ENCODE results near the gene ESPNL.
"Not testable (repeated sequence)": the region's sequence is repeated elsewhere in the genome, so short reads cannot be mapped to it uniquely, and the experiment has no call there.

Gene ESPNL

DNA sequence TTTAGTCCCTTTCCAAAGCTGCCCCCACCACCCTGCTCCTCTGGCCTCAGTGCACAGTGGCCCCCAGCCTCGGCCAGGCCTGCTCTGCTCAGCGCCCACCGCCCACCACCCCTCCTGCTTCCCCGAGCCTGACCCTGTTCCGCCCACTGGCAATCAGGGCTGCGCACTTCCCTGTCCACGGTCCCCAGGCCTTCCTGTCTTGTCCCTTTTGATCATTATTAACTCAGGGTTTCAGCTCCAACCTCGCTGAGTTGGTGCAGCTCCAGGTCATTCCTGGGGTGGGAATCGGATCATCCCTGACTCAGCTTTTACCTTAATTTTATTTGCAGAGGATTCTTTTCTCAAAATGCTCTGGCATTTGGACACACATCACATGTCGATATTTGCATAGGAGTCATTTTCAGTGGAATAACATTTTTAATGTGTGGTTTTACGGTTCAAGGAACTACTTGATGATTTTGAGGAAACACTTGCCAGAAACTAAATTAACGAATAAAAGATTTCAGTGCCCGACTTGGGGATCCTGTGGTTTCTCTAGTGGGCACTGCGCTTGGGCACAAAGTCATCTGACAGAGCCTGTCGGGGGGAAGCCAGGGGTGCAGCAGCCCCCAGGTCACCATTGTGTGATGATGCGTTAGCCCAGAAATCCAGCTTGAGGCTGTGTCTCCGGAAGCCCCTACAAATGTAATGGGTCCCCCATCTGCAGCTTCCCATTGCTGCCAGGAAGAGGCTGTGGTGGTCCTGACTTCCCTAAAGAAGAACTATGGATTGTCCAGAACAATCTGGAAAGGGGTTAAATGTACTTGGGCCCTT, 1.0 kb upstream of the ESPNL start:
- DNase-seq: no peak

DNA sequence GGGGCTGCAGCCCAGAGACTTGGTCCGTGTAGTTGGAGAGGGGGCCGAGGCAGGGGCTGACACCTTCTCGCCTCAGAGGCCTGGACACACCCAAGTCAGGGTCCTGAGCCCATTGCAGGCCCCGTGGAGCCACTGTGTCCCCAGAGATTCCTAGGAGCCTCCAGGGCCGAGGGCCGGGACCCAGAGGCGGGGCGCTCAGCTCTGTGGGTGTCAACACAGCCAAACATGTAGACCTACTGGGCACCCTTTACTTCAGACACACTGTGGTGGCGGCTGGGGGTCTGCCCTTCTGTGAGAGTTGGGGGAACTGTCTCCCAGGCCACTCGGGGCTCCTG, 459 bp upstream of the ESPNL start:
- DNase-seq: no peak

DNA sequence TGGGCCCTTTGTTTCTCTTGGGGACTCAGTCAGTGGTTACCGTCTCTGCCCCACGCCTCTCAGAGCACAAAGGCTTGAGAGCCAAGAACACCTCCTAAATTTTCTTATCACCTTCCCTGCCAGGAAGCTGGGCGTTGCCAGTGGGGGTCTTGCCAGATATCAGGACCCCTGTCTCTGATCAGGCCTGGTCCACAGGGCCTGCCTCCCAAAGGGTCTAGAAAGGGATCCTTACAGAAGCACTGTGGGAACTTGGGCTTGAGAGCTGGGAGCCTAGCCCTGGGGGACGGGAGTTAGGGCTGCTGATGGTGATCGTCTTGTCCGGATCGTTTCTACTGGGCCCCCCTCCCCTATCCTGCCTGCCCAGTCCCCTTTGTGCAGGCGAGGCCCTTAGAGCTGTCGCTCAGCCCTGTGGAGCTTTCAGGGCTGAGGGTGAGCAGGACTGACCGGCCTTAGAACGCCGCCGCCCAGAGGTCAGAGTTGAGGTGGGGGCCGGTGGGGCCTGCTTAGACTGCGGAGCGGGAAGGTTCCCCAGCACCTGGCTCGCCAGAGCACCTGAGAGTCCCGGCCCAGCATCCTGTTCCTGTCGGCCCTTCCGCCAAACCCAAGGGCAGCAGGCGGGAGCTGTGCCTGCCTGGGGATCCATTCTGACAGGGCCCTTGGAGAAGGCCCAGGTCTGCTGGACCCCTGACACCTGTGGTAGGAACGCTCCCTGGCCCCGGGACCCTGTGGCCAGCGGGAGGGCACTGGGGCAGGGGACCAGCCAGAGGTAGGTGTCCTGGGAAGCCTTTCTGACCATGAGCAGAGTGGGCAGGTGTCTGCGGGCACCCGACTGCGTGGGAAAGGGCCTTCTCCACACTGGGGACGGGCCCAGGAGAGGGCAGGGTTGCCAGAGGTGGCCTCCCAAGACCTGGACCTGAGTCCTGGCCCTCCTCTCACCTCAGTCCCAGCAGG, 956 bp downstream of the ESPNL start:
- no peak for DNase-seq

DNA sequence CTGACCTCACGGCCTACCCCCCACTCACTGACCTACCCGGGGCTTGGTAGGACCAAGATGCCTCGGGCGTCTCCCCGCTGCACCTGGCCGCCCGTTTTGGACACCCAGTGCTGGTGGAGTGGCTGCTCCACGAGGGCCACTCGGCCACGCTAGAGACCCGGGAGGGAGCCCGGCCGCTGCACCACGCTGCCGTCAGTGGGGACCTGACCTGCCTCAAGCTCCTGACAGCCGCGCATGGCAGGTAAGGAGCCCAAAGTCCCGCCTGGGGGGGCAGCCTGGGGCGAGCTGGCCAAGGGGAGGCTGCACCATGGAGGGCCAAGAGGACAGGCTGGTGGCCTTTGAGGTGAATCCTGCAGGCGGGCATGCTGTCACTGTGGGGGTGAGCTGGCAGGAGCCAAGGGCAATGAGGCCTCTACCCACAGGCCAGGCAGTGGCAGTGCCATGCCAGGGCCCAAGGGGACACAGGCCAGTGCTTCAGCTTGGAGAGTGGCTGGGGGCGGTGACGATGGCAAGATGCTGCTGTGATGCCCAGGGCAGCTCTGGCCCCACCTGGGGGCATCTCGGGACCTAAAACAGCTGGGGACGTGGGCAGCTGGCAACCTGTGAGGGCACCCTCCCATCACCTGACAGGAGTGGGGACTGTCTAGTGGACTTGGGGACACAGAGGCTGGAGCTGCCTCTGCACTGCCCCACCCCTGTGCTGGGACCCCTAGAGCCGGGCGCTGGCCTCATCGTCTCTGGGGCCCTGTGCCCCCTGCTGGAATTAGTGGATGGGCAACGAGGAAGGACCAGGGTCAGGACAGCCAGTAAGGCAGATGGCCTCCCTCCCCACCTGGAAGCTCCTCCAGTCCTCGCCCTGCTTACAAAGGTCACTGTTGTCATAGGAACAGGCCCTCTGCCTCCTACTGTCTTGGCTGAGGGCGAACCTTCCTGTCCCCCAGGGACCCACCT, 2.0 kb downstream of the ESPNL start:
- DNase-seq: no peak

DNA sequence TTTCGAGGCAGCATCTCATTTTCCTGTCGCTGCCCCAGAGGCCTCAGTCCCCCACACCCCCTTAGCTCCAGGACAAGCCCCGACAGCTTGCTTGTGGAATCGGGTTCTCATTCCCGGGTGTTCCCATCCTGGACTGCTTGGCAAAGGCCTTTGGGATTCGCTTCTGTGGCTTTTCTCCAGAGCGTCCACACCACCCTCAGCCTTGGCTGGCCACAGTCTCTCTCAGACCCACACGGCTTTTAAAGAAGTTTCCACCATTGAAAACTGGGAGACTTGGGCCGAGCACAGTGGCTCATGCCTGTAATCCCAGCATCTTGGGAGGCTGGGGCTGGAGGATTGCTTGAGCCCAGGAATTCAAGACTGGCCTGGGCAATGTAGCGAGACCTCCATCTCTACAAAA, 2.7 kb downstream of the ESPNL start:
- DNase-seq: no peak

DNA sequence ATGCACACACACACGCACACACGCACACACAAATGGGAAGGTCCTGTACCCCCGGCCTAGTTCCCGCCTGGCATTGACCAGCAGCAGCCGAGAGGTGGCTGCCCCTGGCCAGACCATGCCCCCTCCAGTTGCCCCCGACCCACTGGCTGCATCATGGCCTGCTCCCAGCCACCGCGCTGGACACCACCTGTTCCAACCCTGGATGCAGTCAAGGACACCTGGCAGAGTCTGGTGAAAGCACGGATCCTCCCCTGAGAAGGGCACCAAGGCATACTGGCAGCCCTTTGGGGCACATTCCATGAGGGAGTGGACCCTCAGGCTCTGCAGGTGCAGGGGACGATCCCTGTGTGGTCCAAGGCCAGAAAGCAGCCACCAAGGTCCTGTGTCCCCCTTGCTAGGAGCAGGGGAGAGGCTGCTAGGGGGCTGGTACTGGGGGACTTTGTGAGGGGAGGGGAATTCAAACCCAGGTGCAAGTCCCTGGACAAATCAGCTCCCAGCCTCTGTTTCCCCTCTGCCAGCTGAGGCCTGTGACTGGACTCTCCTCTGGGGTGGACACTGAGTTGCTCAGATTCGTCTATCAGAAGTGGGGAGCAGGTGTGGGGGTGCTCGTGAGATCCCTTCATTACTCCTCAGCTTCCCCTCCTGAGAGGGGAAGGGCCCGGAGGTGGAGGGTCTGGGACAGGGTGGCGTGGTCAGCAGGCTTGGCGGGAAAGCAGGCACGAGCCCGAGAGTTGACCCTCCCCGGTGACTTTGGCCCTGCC, 3.5 kb downstream of the ESPNL start:
- no peak for DNase-seq

DNA sequence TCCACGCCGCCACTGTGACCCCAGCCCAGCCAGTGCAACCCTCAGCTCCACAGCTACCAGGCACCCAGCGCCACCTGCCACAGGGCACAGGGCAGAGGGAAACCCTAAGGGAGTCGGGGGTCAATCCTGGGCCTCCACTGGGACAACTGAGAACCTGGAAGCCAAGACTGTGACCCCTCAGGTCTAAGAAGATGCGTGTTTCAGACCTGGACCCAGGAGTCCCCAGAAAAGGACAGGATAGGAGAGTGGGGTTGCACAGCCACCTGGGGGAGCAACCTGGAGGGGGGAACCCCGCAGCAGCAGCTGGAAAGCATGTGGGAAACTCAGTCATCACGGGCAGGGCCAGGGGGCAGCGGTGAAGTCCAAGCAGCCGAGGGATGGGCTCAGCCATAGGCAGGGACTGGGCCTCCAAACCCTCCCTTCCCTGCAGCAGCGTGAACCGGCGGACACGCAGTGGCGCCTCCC, 4.1 kb downstream of the ESPNL start:
- no peak for DNase-seq

DNA sequence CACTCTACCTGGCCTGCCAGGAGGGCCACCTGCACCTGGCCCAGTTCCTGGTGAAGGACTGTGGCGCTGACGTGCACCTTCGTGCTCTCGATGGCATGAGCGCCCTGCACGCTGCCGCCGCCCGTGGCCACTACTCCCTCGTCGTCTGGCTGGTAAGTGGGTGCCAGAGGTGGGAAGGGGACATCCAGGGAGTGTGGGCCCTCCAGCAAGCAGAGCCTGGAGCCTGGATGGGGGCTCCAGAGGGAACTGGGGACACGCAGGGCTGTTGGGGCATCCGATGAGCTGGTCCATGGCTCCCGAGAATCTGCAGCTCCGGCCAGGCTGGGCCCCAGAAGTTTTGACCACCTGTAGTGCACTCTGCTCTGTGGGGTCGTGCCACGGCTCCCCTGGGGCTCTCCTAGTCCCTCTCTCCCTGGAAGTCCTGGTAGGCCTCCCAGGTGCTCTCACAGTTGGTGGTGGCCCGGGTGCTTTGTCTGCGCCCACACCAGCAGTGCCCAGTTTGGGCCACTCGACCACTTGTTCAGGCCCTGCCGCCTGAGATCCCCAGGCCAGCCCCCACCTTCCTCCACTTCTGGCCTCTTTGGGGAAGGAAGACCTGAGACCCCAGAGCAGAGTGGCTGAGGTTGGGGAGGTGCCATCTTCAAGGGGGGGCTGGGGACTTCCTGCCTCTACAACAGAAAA, 4.7 kb downstream of the ESPNL start:
- DNase-seq: no peak

DNA sequence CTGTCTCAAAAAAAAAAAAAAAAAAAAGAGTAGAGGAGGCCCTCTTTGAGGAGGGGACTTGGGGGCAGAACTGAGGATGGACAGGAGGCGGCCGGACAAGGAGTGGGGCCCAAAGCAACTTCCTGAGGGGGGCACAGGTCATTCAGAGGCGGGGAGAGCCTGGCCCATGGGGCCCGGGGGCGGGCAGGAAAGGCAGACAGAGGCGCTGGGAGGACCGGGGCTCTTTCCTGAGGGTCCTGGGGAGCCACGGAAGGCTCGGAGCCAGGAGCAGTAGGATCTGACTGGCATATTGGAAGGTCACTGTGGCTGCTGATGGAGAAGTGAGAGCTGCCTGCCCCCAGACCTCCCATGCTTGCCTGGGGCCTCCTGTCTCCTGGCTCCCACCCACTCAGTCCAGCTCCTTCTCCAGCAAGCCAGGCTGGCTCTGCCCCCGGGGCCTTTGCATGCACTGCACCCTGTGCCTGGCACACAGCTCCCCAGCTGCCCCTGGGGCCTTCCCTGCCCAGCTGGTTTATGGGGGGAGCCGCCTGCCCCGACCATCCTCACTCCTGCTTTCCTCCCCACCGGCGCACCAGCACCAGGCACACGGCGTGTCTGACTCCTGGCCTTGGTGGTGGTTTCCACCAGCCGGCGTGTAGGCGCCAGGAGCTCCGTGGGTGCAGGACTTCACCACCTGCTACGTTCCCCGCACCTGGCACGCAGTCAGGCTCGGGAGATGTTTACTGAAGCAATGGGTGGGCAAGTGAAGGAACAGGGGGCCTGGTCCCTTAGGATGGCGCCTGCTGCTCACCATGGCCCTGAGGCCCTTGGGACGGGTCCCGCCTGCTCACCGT, 5.6 kb downstream of the ESPNL start:
- no peak for DNase-seq

DNA sequence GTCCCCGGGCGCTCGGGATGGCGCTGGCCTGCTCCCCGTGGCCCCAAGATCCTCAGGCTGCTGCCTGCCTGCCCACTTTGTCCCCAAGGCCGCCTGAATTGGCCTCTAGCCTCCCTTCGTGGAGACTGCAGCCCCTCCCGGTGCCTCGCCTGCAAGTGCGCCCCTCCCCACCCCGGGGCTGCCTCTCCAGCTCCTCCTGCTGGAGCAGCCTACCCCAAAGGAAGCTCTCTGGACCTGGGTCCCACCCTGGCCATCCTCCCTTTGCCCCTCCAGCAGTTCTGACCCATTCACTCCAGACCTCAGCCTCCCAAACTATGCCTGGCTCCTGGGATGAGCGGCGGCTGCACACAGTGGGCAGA, 6.2 kb downstream of the ESPNL start:
- no peak for DNase-seq

DNA sequence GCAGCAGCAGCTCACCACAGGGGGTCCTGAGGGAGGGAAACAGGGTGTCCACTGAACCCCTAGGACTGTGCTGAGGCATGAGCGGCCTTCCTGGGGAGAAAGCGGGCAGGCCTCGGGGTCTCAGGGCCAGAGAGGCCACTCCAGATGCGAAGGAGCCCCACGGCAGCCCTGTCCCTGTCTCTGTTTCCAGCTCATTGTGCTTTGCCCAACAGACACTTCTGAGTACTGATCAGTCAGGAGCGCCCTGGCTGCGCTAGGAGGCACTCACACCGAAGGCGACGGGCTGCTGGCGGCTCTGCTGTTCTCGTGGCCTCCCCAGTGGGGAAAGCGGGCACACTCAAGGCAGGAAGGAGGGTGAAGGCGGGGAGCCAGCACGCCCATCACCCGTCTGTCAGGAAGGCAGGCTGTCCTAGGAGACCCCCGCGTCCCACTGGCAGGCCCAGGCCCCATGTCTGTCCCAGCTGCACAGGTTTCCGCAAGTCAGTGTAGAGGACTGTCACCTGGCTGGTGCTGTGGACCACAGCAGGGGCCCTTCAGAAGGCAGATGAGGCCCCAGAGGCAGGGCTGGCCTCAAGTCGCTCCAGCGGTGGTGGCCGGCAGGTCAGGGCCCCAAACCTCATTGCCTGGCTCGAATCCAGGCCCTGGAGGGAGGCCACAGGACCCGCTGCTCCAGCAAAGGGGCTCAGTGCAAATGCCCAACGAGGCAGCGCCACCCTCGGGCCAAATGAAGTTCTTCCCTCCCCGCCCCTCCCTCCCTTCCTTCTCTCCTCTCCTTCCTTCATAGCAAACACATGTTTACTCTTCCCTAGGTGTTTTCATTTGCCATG, 6.8 kb downstream of the ESPNL start:
- peak in 1 of 2 experiments; percentile 63 for DNase-seq

DNA sequence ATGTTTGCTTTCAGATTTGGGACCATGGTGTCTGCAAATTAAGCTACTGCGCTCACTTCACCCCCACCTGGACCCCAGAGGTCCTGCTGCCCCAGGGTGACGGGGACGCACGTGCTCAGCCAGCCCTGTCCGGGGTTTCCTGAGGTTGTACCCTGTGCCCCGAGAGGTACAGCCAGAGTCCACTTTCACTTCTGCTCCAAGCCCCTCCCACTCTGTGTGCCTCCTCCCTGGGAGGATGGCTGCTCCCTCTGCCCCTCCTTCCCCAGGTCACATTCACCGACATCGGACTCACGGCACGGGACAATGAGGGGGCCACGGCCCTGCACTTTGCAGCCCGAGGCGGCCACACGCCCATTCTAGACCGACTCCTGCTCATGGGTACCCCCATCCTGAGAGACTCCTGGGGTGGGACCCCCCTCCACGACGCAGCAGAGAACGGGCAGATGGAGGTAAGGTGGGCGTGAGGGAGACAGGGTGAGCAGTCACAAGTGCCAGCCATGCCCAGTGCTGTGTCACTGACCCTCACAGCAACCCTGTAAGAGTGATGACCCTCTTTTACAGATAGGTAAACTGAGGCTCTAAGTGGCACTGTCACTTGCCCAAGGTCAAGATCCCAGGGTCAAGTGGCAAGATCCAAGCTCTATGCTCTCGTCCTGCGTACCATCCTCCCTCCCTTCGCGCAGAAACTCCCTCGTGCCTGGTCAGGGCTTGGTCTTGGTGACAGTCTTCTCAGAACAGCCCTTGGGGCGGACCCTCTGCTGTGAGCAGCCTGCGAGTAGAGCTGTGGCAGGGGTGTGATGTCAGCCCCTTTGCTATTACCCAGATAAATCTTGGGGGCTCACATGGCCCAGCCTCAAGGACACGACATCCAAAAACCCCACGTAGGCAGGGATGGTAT, 7.6 kb downstream of the ESPNL start:
- no peak for DNase-seq

DNA sequence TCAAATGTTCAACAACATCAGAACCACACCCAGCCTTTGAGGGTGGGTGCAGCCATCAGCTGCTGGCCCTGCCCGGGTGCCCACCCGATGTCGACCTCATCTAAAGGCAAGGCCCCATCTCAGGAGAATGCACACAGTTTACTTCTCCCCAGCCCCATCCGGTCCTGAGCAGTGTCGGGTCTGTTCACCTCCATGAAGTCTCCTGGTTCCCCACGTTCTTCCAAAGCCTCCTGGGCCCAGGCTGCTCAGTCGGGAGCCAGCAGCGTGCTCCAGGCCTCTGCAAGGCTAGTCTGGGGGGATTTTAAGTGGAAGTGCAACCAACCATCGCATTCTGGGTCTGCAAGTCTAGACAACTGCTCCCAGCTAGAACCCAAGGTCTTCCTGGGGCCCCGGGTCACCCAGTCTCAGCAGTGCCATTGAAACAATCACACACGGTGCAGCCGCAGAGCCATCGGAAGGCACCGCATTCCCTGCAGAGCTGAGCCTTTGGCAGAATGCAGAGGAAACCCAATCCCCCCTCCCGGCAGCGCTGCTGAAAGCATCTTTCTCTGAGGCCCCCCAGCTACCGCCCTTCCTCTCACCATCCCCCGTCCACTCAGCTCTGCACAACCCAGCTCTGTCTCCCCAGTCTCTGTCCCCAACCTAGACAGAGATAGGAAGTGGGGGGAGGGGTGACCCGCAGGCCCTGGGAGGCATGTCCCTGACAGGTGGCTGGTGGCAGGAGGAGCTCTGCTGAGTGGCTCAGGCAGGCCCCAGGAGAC, 8.5 kb downstream of the ESPNL start:
- DNase-seq: peak in 1 of 2 experiments; percentile 56

DNA sequence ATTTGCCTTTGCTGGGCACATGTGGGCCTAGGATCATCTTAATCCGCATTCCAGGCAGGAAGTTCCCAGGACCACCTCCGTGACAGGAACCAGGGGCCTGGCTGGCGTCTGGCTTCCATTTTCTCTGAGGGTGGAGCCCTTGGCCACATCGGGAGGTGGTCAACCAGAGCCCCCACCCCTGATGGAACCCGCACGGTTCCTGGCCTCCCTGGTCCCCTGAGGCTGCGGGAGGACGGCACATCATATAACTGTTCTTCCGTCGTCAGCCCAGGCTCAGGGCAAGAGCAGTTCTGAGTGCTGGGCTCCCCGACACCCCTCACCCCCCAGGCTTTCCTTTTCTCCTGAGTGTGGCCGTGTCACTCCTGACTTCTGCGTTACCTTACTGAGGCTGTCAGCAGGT, 13.5 kb downstream of the ESPNL start:
- no peak for DNase-seq

DNA sequence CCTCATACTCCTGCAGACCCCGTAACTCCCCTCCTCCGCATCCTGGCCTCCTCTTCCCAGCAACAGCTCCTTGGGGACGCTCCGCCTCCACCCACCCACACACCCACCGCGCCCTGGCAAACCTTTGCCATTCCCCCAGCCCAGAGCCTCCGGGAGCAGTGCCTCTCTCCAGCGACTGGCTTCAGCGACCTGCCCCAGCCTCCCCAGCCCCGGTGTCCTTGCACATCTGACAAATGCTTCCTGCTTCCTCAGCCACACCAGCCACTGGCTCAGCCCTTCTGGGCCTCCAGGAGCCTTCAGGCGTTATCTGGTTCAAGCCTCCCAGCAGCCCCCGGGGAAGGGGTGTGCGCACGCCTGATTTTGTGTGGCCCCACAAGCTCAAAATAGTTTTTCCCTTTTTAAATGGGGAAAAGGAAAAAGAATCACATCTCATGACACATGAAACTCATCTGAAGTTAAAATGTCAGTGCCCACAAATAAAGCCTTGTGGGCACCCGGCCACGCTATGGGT, 14.2 kb downstream of the ESPNL start:
- DNase-seq: no peak

DNA sequence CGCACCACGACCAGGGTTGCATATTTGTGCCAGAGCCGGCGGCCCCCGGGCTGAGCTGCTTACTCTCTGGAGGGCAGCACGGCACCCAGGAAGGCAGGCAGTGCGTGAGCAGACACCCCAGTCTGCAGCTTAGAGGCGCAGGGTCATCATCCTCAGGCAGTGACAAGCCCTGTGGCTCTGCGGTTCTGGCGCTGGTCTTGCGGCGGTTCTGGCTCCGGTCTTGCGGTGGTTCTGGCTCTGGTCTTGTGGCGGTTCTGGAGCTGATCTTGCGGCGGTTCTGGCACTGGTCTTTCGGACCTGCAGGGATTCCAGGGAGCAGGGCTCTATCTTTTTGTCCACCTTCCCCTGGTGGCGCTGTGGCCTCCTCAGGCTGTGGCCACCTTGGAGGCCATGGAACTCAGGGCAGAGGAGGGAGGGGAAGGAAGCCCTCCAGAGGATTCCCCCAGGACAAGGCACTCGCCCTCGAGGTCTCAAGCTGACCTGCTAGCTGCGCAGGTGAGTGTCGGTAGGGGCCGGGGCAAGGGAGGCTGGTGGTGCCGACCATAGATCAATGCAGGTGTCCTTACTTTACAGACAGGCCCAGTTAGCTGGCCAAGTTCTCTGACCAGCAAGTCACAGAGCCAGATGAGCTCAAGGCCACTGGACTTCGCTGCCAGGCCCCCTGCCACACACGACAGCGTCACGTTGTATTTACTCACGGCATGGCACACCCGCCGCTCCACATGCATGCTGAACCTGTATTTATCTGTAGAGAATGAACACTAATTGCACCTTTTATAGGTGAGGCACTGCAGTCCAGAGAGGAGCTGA, 14.9 kb downstream of the ESPNL start:
- no peak for DNase-seq

DNA sequence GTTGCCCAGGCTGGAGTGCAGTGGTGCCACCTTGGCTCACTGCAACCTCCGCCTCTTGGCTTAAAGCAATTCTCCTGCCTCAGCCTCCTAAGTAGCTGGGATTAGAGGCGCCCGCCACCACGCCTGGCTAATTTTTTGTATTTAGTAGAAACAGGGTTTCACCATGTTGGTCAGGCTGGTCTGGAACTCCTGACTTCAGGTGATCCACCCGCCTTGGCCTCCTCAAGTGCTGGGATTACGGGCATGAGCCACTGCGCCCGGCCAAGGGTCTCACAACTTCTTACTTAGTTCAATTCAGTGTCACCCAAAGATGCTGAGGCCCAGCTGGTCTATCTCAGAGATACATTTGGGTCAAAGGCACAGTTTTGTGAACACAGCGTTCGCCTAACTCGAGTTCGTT, 15.6 kb downstream of the ESPNL start:
- not testable (repeated sequence) for DNase-seq

Measured in SHP77 (cell line).